Calu3 (cell line): Measurements from ENCODE around the gene TRAPPC3. TPM values are rescaled to one million over a fixed set of nuclear protein-coding genes. Genes with fewer than 3 reads are reported as not detected.
A peak's percentile ranks its signal among the peaks of the same experiment; 100 is the strongest.

Experiments
- BruUV-seq: library from RNA; stranded (reverse); fragments of 400-500 nt; replicated peaks from 2 replicates; lab custom pipeline; 2021; lab: Mats Ljungman, UMichigan
- CTCF ChIA-PET: fragments of 300-600 bp; sonication (Branson Sonifier 250); formaldehyde crosslinking; loops from one replicate; lab custom pipeline; 2022; ENCODE audit warnings: antibody characterized with exemption; lab: Charles Lee
- DNase-seq: peaks from one replicate; pipeline ENCODE4 v3.0.0; 2022
- H3K27ac Mint-ChIP-seq: one replicate; pipeline ENCODE4 v1.8.0; 2022; ENCODE audit warnings: mixed read lengths; ENCODE audit not compliant: unreplicated experiment
- H3K27me3 Mint-ChIP-seq: one replicate; pipeline ENCODE4 v1.8.0; 2022; ENCODE audit warnings: mixed read lengths; ENCODE audit not compliant: unreplicated experiment
- H3K36me3 Mint-ChIP-seq: one replicate; pipeline ENCODE4 v1.8.0; 2022; ENCODE audit warnings: mild to moderate bottlenecking, moderate library complexity, mixed read lengths; ENCODE audit not compliant: insufficient read depth, unreplicated experiment
- H3K4me1 Mint-ChIP-seq: one replicate; pipeline ENCODE4 v1.8.0; 2022; ENCODE audit warnings: mild to moderate bottlenecking, low read depth, mixed read lengths; ENCODE audit not compliant: unreplicated experiment
- H3K4me3 Mint-ChIP-seq: one replicate; pipeline ENCODE4 v1.8.0; 2022; ENCODE audit warnings: mild to moderate bottlenecking, low read depth, moderate library complexity, mixed read lengths; ENCODE audit not compliant: unreplicated experiment
- H3K9me3 Mint-ChIP-seq: one replicate; pipeline ENCODE4 v1.8.0; 2022; ENCODE audit warnings: low read depth, mixed read lengths; ENCODE audit not compliant: unreplicated experiment
- CTCF ChIP-seq: fragments of 200-600 bp; IDR thresholded peaks from one replicate; pipeline ENCODE4 v1.8.0; 2022; ENCODE audit warnings: antibody characterized with exemption; ENCODE audit not compliant: unreplicated experiment
- intact Hi-C: fragments of 100-400 bp; cut with micrococcal nuclease; formaldehyde crosslinking; loops from one replicate; pipeline ENCODE4 v1.10.0; 2022; ENCODE audit not compliant: unreplicated experiment
- total RNA-seq: library from RNA; stranded (reverse); gene quantifications from 2 replicates; pipeline ENCODE4 v1.2.3, GENCODE V29; 2022

The TRAPPC3 gene
- total RNA-seq, 1 experiment from 2014 or later, result 70.3 TPM

GRCh38 chr1:36154765-36155407 lies 5.6 kb upstream of the TRAPPC3 start:
- peaks cover 39% of the 10 kb centered on the region for H3K4me1 Mint-ChIP-seq

GRCh38 chr1:36154335-36154734 lies 5.0 kb upstream of the TRAPPC3 start:
- H3K9me3 Mint-ChIP-seq, result no peaks in the 10 kb centered on the region
- TF ChIP-seq CTCF, result no peak
- no TSS peak for BruUV-seq
- H3K27me3 Mint-ChIP-seq, result no peaks in the 10 kb centered on the region
- CTCF ChIA-PET, result no interaction called here
- intact Hi-C loops, result loop anchor here (5.0 kb wide), 1 partner anchor 143 kb away; no protein-coding TSS in a partner anchor
- H3K36me3 Mint-ChIP-seq, result peaks cover 37% of the 10 kb centered on the region
- H3K27ac Mint-ChIP-seq, result peak overlapping the region; percentile 89
- peak overlapping the region; percentile 91 for H3K4me3 Mint-ChIP-seq
- peaks cover 37% of the 10 kb centered on the region for H3K4me1 Mint-ChIP-seq
- DNase-seq, result no peak

More at GRCh38 chr1:36154765-36155407, 5.6 kb upstream of the TRAPPC3 start:
- H3K9me3 Mint-ChIP-seq, result no peaks in the 10 kb centered on the region
- H3K27me3 Mint-ChIP-seq, result no peaks in the 10 kb centered on the region
- H3K27ac Mint-ChIP-seq, result peak overlapping the region; percentile 89
- peaks cover 32% of the 10 kb centered on the region for H3K36me3 Mint-ChIP-seq
- CTCF ChIA-PET, result no interaction called here
- no peak for TF ChIP-seq CTCF
- H3K4me3 Mint-ChIP-seq, result peak overlapping the region; percentile 91
- intact Hi-C loops, result loop anchor here (5.0 kb wide), 1 partner anchor 142 kb away; no protein-coding TSS in a partner anchor
- BruUV-seq, result no TSS peak
- no peak for DNase-seq

GRCh38 chr1:36153476-36153875 lies 4.2 kb upstream of the TRAPPC3 start:
- H3K4me1 Mint-ChIP-seq, result peaks cover 32% of the 10 kb centered on the region

GRCh38 chr1:36151845-36152203 lies 2.5 kb upstream of the TRAPPC3 start:
- CTCF ChIA-PET, result interaction anchor here (3.8 to 3.9 kb wide), 2 partner anchors 9 to 17 kb away, joined by 23 to 29 read pairs; no protein-coding TSS in a partner anchor
- Mint-ChIP-seq H3K36me3 (peaks cover 44% of the 10 kb centered on the region), H3K4me1 (peaks cover 22% of the 10 kb centered on the region), H3K27me3 (no peaks in the 10 kb centered on the region), H3K27ac (peak overlapping the region; percentile 52), H3K9me3 (no peaks in the 10 kb centered on the region), H3K4me3 (no peak overlapping the region)
- no peak for DNase-seq
- BruUV-seq, result no TSS peak
- TF ChIP-seq CTCF, result no peak
- intact Hi-C loops, result loop anchor here (5.0 kb wide), 1 partner anchor 145 kb away; no protein-coding TSS in a partner anchor

More at GRCh38 chr1:36153476-36153875, 4.2 kb upstream of the TRAPPC3 start:
- TF ChIP-seq CTCF, result no peak
- Mint-ChIP-seq H3K27ac (peak overlapping the region; percentile 51), H3K4me3 (no peak overlapping the region), H3K27me3 (no peaks in the 10 kb centered on the region), H3K9me3 (no peaks in the 10 kb centered on the region), H3K36me3 (peaks cover 46% of the 10 kb centered on the region)
- CTCF ChIA-PET, result no interaction called here
- BruUV-seq, result no TSS peak
- intact Hi-C loops, result loop anchor here (5.0 kb wide), 1 partner anchor 144 kb away; no protein-coding TSS in a partner anchor
- no peak for DNase-seq
